Measurements from ENCODE around the gene POM121C. TPM values are rescaled to one million over a fixed set of nuclear protein-coding genes. Genes with fewer than 3 reads are reported as not detected.
"Not testable (repeated sequence)": the region's sequence is repeated elsewhere in the genome, so short reads cannot be mapped to it uniquely, and the experiment has no call there.

Gene POM121C
- polyA plus RNA-seq, 2 of the 4 experiments (the other 2 are of a cell fraction) = 11.0 to 25.4 TPM

GRCh38 chr7:75456403-75456802, 29.7 kb downstream of the POM121C start:
- FAIRE-seq, POLR2A ChIA-PET: not testable (repeated sequence)
- WGBS (ENCODE audit: missing lambda C conversion rate) = 90% methylated on average over 9 of the region's 10 CpGs

GRCh38 chr7:75452494-75452955, 33.6 kb downstream of the POM121C start:
- 12% methylated on average over 4 of the region's 4 CpGs for WGBS (ENCODE audit: missing lambda C conversion rate)
- TF ChIP-seq CTCF (IDR thresholded peaks at IDR 0.05) (peak; percentile 48), SMC3 (IDR thresholded peaks at IDR 0.05) (peak; percentile 31; the same call in 1 of the 3 replicates), RAD21 (conservative IDR thresholded peaks at IDR 0.05 in 1 of 2, IDR thresholded peaks at IDR 0.05 in 1 of 2) (peak; percentile 41 to 56; a peak in 4 of 5 replicates)
- H3K4me1 ChIP-seq; DNase-seq (ENCODE audit: low read depth in 1 of 2, low spot score in 1 of 2); POLR2A ChIA-PET; H3K27ac ChIP-seq; H3K4me2 ChIP-seq; H3K4me3 ChIP-seq; H3K9me3 ChIP-seq; CTCF ChIA-PET; FAIRE-seq: not testable (repeated sequence)
- peak; percentile 95 to 96 for ATAC-seq

More at GRCh38 chr7:75456403-75456802, 29.7 kb downstream of the POM121C start:
- CTCF ChIA-PET; H3K4me1 ChIP-seq; DNase-seq (ENCODE audit: low read depth in 1 of 2, low spot score in 1 of 2); ATAC-seq; H3K4me3 ChIP-seq; H3K27ac ChIP-seq; H3K4me2 ChIP-seq; H3K9me3 ChIP-seq: not testable (repeated sequence)

GRCh38 chr7:75449946-75450345, 36.2 kb downstream of the POM121C start:
- CTCF ChIA-PET = interaction anchor here (1.7 kb wide), 1 partner anchor 312 kb away, joined by 4 read pairs; no protein-coding TSS in a partner anchor
- H3K4me2 ChIP-seq; H3K4me3 ChIP-seq; FAIRE-seq; H3K9me3 ChIP-seq; H3K4me1 ChIP-seq; POLR2A ChIA-PET; DNase-seq (ENCODE audit: low read depth in 1 of 2, low spot score in 1 of 2); ATAC-seq; H3K27ac ChIP-seq: not testable (repeated sequence)
- 89% methylated on average over 5 of the region's 5 CpGs for WGBS (ENCODE audit: missing lambda C conversion rate)

GRCh38 chr7:75442465-75443111, 43.5 kb downstream of the POM121C start:
- H3K9me3 ChIP-seq; H3K4me1 ChIP-seq; FAIRE-seq; CTCF ChIA-PET; POLR2A ChIA-PET; DNase-seq (ENCODE audit: low read depth in 1 of 2, low spot score in 1 of 2): not testable (repeated sequence)
- peak in 1 of 2 experiments; percentile 49; a peak in 1 of 5 replicates for TF ChIP-seq JUN (IDR thresholded peaks at IDR 0.05)
- 0 out of 2 replicates have a peak, but pooled peaks have one; percentile 8 for TF ChIP-seq POLR2A (IDR thresholded peaks at IDR 0.05; ENCODE audit: low read length)
- TF ChIP-seq KDM5A (IDR thresholded peaks at IDR 0.05) = peak; percentile 81
- Histone ChIP-seq H3K4me2 (peak overlapping the region; percentile 74), H3K4me3 (peak overlapping the region; percentile 71), H3K27ac (peak overlapping the region; percentile 70 to 85)
- 4% methylated on average over 13 of the region's 76 CpGs for WGBS (ENCODE audit: missing lambda C conversion rate)
- ATAC-seq = peak; percentile 84 to 87

GRCh38 chr7:75442101-75442464, 44.0 kb downstream of the POM121C start:
- CTCF ChIA-PET; POLR2A ChIA-PET; FAIRE-seq; H3K9me3 ChIP-seq; H3K4me1 ChIP-seq; DNase-seq (ENCODE audit: low read depth in 1 of 2, low spot score in 1 of 2): not testable (repeated sequence)
- peak; percentile 71; a peak in 5 of 6 replicates for ATAC-seq
- WGBS (ENCODE audit: missing lambda C conversion rate) = 0% methylated on average over 3 of the region's 37 CpGs
- Histone ChIP-seq H3K27ac (peak overlapping the region; percentile 59 to 85; a peak in 5 of 6 replicates), H3K4me3 (peak overlapping the region; percentile 71), H3K4me2 (peak overlapping the region; percentile 64)

- DNase-seq (ENCODE audit: low read depth in 1 of 2, low spot score in 1 of 2); H3K27ac ChIP-seq; H3K4me2 ChIP-seq; ATAC-seq; FAIRE-seq; H3K4me1 ChIP-seq; H3K4me3 ChIP-seq; CTCF ChIA-PET; POLR2A ChIA-PET; H3K9me3 ChIP-seq: not testable (repeated sequence)
- whole genome bisulfite sequencing (ENCODE audit: missing lambda C conversion rate) = 97% methylated on average over 4 of the region's 4 CpGs
These were observed 47.1 kb downstream of the POM121C start for GRCh38 chr7:75439000-75439399.

GRCh38 chr7:75423481-75423880, 62.6 kb downstream of the POM121C start:
- H3K4me2 ChIP-seq; FAIRE-seq; H3K4me1 ChIP-seq; POLR2A ChIA-PET; H3K4me3 ChIP-seq; H3K9me3 ChIP-seq; ATAC-seq; CTCF ChIA-PET; H3K27ac ChIP-seq; DNase-seq (ENCODE audit: low read depth in 1 of 2, low spot score in 1 of 2): not testable (repeated sequence)
- WGBS (ENCODE audit: missing lambda C conversion rate) = 90% methylated on average over 11 of the region's 15 CpGs

- CTCF ChIA-PET; FAIRE-seq; POLR2A ChIA-PET; H3K4me1 ChIP-seq; H3K9me3 ChIP-seq; H3K4me3 ChIP-seq; H3K27ac ChIP-seq; DNase-seq (ENCODE audit: low read depth in 1 of 2, low spot score in 1 of 2); ATAC-seq; H3K4me2 ChIP-seq: not testable (repeated sequence)
- 94% methylated on average over 34 of the region's 50 CpGs for WGBS (ENCODE audit: missing lambda C conversion rate)
These were observed 64.0 kb downstream of the POM121C start for GRCh38 chr7:75421798-75422710.

- POLR2A ChIA-PET; H3K4me1 ChIP-seq; ATAC-seq; H3K9me3 ChIP-seq; H3K4me2 ChIP-seq; H3K27ac ChIP-seq; FAIRE-seq; DNase-seq (ENCODE audit: low read depth in 1 of 2, low spot score in 1 of 2); H3K4me3 ChIP-seq: not testable (repeated sequence)
- CTCF ChIA-PET = interaction anchor here (0.5 kb wide), 1 partner anchor 111 kb away, joined by 3 read pairs; no protein-coding TSS in a partner anchor
- WGBS (ENCODE audit: missing lambda C conversion rate) = 92% methylated on average over 7 of the region's 13 CpGs
These were observed 65.9 kb downstream of the POM121C start for GRCh38 chr7:75420152-75420551.
